Nephron progenitor cell (in vitro differentiated cells): Measurements from ENCODE around the gene MRPL50.

ENCODE experiments used
- DNase-seq: peaks from one replicate; pipeline ENCODE4 v3.0.0; 2021
- H3K27ac Mint-ChIP-seq: 2 replicates; pipeline ENCODE4 v1.8.0; 2021; ENCODE audit warnings: mild to moderate bottlenecking, moderate library complexity, mixed read lengths
- H3K27me3 Mint-ChIP-seq: 2 replicates; pipeline ENCODE4 v1.8.0; 2021; ENCODE audit warnings: mild to moderate bottlenecking, low read depth, mixed read lengths; ENCODE audit not compliant: poor library complexity
- H3K36me3 Mint-ChIP-seq: 2 replicates; pipeline ENCODE4 v1.8.0; 2021; ENCODE audit warnings: low read depth, mixed read lengths
- H3K4me1 Mint-ChIP-seq: 2 replicates; pipeline ENCODE4 v1.8.0; 2021; ENCODE audit warnings: mixed read lengths
- H3K4me3 Mint-ChIP-seq: 2 replicates; pipeline ENCODE4 v1.8.0; 2021; ENCODE audit warnings: mild to moderate bottlenecking, moderate library complexity, mixed read lengths
- H3K9me3 Mint-ChIP-seq: 2 replicates; pipeline ENCODE4 v1.8.0; 2021; ENCODE audit warnings: mild to moderate bottlenecking, moderate library complexity, mixed read lengths
- CTCF ChIP-seq: fragments of 200-600 bp; sonication (generic); IDR thresholded peaks from 2 replicates; pipeline ENCODE4 v1.5.0; 2021; ENCODE audit warnings: antibody characterized with exemption

The MRPL50 gene

GRCh38 chr9:101369884-101370531 is 28.4 kb downstream of the MRPL50 start:
- Mint-ChIP-seq H3K4me3 (no peak overlapping the region), H3K9me3 (no peaks in the 10 kb centered on the region), H3K27ac (no peak overlapping the region), H3K4me1 (no peaks in the 10 kb centered on the region), H3K27me3 (no peaks in the 10 kb centered on the region), H3K36me3 (no peaks in the 10 kb centered on the region)
- DNase-seq: no peak
- TF ChIP-seq CTCF: no peak

- no peaks in the 10 kb centered on the region for H3K27me3 Mint-ChIP-seq
- H3K9me3 Mint-ChIP-seq: no peaks in the 10 kb centered on the region
- DNase-seq: no peak
- TF ChIP-seq CTCF: no peak
- H3K4me3 Mint-ChIP-seq: no peak overlapping the region
- H3K4me1 Mint-ChIP-seq: no peaks in the 10 kb centered on the region
- H3K27ac Mint-ChIP-seq: no peak overlapping the region
- no peaks in the 10 kb centered on the region for H3K36me3 Mint-ChIP-seq
Observed at GRCh38 chr9:101369286-101369685, 29.1 kb downstream of the MRPL50 start.

- Mint-ChIP-seq H3K27ac (no peak overlapping the region), H3K4me3 (no peak overlapping the region), H3K4me1 (no peaks in the 10 kb centered on the region), H3K9me3 (no peaks in the 10 kb centered on the region), H3K27me3 (no peaks in the 10 kb centered on the region), H3K36me3 (no peaks in the 10 kb centered on the region)
- no peak for DNase-seq
- TF ChIP-seq CTCF: no peak
Observed at GRCh38 chr9:101367323-101367722, 31.1 kb downstream of the MRPL50 start.

- Mint-ChIP-seq H3K9me3 (no peaks in the 10 kb centered on the region), H3K27me3 (no peaks in the 10 kb centered on the region), H3K27ac (no peak overlapping the region), H3K4me1 (no peaks in the 10 kb centered on the region), H3K4me3 (no peak overlapping the region), H3K36me3 (no peaks in the 10 kb centered on the region)
- DNase-seq: no peak
- TF ChIP-seq CTCF: no peak
Observed at GRCh38 chr9:101366038-101366756, 32.2 kb downstream of the MRPL50 start.

- no peak overlapping the region for H3K27ac Mint-ChIP-seq
- no peaks in the 10 kb centered on the region for H3K9me3 Mint-ChIP-seq
- no peaks in the 10 kb centered on the region for H3K4me1 Mint-ChIP-seq
- H3K4me3 Mint-ChIP-seq: no peak overlapping the region
- no peaks in the 10 kb centered on the region for H3K27me3 Mint-ChIP-seq
- H3K36me3 Mint-ChIP-seq: no peaks in the 10 kb centered on the region
- DNase-seq: no peak
- no peak for TF ChIP-seq CTCF
Observed at GRCh38 chr9:101365181-101365580, 33.2 kb downstream of the MRPL50 start.

- TF ChIP-seq CTCF: no peak
- no peaks in the 10 kb centered on the region for H3K4me1 Mint-ChIP-seq
- no peak overlapping the region for H3K4me3 Mint-ChIP-seq
- H3K27me3 Mint-ChIP-seq: no peaks in the 10 kb centered on the region
- no peak overlapping the region for H3K27ac Mint-ChIP-seq
- no peak for DNase-seq
- no peaks in the 10 kb centered on the region for H3K36me3 Mint-ChIP-seq
- H3K9me3 Mint-ChIP-seq: no peaks in the 10 kb centered on the region
Observed at GRCh38 chr9:101362450-101362849, 36.0 kb downstream of the MRPL50 start.
